Measurements from ENCODE around the gene CD226. TPM values are rescaled to one million over a fixed set of nuclear protein-coding genes. Genes with fewer than 3 reads are reported as not detected.

Gene CD226
- total and polyA plus RNA-seq, 2 of the 13 experiments (the other 11 are each of a cell fraction or from before 2014, with no cell fraction given): 0.13 to 0.77 TPM

DNA sequence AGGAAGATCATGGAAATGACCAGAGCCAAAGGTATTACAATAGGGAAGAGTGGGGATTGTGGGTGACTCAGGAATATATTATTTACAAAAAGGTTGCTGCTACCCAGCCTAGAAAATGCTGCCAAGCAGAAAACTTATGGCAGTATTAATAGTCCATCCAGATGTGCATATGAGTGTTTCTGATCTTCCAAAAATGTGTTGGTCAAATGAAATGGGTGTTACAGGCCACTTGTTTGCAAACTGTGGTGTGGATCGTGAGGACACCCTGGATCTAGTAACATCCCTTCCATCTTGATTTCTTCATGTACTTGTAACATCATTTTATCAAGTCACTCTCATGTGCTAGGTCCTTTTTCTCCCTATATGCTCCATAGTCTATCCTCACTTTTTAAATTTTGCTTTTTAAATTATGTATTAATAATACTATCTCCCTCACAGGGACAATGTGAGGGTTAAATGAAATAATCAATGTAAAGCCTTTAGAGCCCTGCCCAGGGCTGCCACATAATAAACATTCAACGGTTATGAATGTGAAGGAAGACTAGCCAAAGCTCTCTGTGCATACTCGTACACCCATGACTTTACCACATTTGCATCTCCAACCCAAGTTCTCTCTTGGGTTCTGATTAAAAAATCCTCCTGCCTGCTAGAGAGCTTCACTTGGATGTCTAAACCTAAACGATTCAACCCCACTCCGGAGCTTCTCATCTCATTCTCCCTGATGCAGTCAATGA is 18.5 kb downstream of the CD226 start:
- BruUV-seq (replicated peaks): no TSS peak
- Histone ChIP-seq H3K36me3 (replicated peaks in 1 of 2; ENCODE audit: control insufficient read depth in 1 of 2, insufficient read depth in 2 of 2, low read length in 2 of 2) (no peaks in the 10 kb centered on the region), H4K20me1 (ENCODE audit: insufficient read depth, low read length) (no peaks in the 10 kb centered on the region), H3K9ac (ENCODE audit: insufficient read depth, low read depth, low read length) (no peak overlapping the region), H3K4me3 (replicated peaks in 1 of 3; ENCODE audit: insufficient read depth in 1 of 3, low read depth in 2 of 3, low read length in 3 of 3) (no peak overlapping the region), H3K4me1 (ENCODE audit: insufficient read depth, low read length) (peaks cover 11% of the 10 kb centered on the region; the same call in 1 of the 2 replicates), H3K79me2 (ENCODE audit: insufficient read depth, low read length) (no peaks in the 10 kb centered on the region), H3K27me3 (ENCODE audit: control insufficient read depth in 1 of 2, insufficient read depth in 2 of 2, low read length in 2 of 2) (no peaks in the 10 kb centered on the region), H2AFZ (ENCODE audit: low read length) (no peak overlapping the region), H3K27ac (ENCODE audit: extremely low read length, insufficient read depth, low read length) (no peak overlapping the region), H3K9me3 (ENCODE audit: low read length) (no peaks in the 10 kb centered on the region), H3K4me2 (ENCODE audit: low read depth, low read length) (no peak overlapping the region)
- DNase-seq (ENCODE audit: low spot score): no peak
- no peak for FAIRE-seq
- no peak for ATAC-seq
- ChIA-PET POLR2A (no interaction called here), CTCF (ENCODE audit: low intra/inter-chr PET ratio, low total read pairs) (no interaction called here)
- no peak for TF ChIP-seq RBM39 (IDR thresholded peaks at IDR 0.05; ENCODE audit: low read depth, low read length, poor library complexity, severe bottlenecking)
- TF ChIP-seq HOXA3 (CRISPR knock-in tag; IDR thresholded peaks at IDR 0.05): no peak
- TF ChIP-seq SOX13 (IDR thresholded peaks at IDR 0.05): no peak
- no peak for TF ChIP-seq SOX13 (CRISPR knock-in tag; conservative IDR thresholded peaks at IDR 0.05 in 1 of 2, IDR thresholded peaks at IDR 0.05 in 1 of 2)
- no peak for TF ChIP-seq ETV5 (CRISPR knock-in tag; IDR thresholded peaks at IDR 0.05; ENCODE audit: borderline replicate concordance)
- intact Hi-C loops (cut with micrococcal nuclease; ENCODE audit: unreplicated experiment) (no loop called here), in situ Hi-C loops (cut with HindIII; ENCODE audit: extremely low pct_ligation_motif_present, low pct_unique_long_range_greater_than_20kb) (no loop called here)
- 92% methylated on average over 5 of the region's 5 CpGs for WGBS (ENCODE audit: low lambda C conversion rate)

DNA sequence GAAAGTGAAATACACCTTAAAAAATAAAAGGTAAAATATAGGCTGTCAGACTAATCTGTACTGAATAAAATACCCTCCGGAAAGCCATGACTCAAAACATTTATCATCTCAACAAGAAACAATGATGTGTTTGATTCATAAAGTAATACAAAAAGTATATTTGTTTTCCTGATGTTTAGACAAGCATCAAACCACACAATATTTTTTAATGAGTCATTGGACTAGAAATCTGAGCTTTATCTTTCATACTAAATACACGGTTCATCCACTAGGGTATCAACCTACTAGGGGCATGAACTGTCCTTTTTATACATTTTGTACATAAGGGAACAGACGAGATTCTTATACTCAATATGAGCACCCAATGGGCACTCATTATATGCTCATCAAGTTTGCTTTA is 31.3 kb downstream of the CD226 start:
- CTCF ChIA-PET (ENCODE audit: low intra/inter-chr PET ratio, low total read pairs): no interaction called here
- 83% methylated on average over 3 of the region's 3 CpGs for WGBS (ENCODE audit: low lambda C conversion rate)
- H3K4me3 ChIP-seq (replicated peaks in 1 of 3; ENCODE audit: insufficient read depth in 1 of 3, low read depth in 2 of 3, low read length in 3 of 3): no peak overlapping the region
- ATAC-seq: no peak
- H3K36me3 ChIP-seq (replicated peaks in 1 of 2; ENCODE audit: control insufficient read depth in 1 of 2, insufficient read depth in 2 of 2, low read length in 2 of 2): no peaks in the 10 kb centered on the region
- in situ Hi-C loops (cut with HindIII; ENCODE audit: extremely low pct_ligation_motif_present, low pct_unique_long_range_greater_than_20kb) (no loop called here), intact Hi-C loops (cut with micrococcal nuclease; ENCODE audit: unreplicated experiment) (no loop called here)
- no TSS peak for BruUV-seq (replicated peaks)
- H3K9ac ChIP-seq (ENCODE audit: insufficient read depth, low read depth, low read length): no peak overlapping the region
- H3K79me2 ChIP-seq (ENCODE audit: insufficient read depth, low read length): no peaks in the 10 kb centered on the region
- no peak for FAIRE-seq
- no peaks in the 10 kb centered on the region for H3K9me3 ChIP-seq (ENCODE audit: low read length)
- peaks cover 18% of the 10 kb centered on the region for H3K4me1 ChIP-seq (ENCODE audit: insufficient read depth, low read length)
- H3K27ac ChIP-seq (ENCODE audit: extremely low read length, insufficient read depth, low read length): no peak overlapping the region
- H3K27me3 ChIP-seq (ENCODE audit: control insufficient read depth in 1 of 2, insufficient read depth in 2 of 2, low read length in 2 of 2): no peaks in the 10 kb centered on the region
- no peak for DNase-seq (ENCODE audit: low spot score)
- POLR2A ChIA-PET: no interaction called here
- no peak overlapping the region for H3K4me2 ChIP-seq (ENCODE audit: low read depth, low read length)
- H2AFZ ChIP-seq (ENCODE audit: low read length): no peak overlapping the region
- no peaks in the 10 kb centered on the region for H4K20me1 ChIP-seq (ENCODE audit: insufficient read depth, low read length)
- TF ChIP-seq KMT2B (CRISPR knock-in tag; IDR thresholded peaks at IDR 0.05): no peak
- no peak for TF ChIP-seq PAWR (CRISPR knock-in tag; IDR thresholded peaks at IDR 0.05; ENCODE audit: borderline replicate concordance)
- no peak for TF ChIP-seq ZNF44 (CRISPR knock-in tag; IDR thresholded peaks at IDR 0.05)
- TF ChIP-seq ZNF543 (CRISPR knock-in tag; IDR thresholded peaks at IDR 0.05): no peak
- no peak for TF ChIP-seq REXO4 (CRISPR knock-in tag; IDR thresholded peaks at IDR 0.05; ENCODE audit: borderline replicate concordance)
- TF ChIP-seq KDM4B (CRISPR knock-in tag; IDR thresholded peaks at IDR 0.05): no peak
- TF ChIP-seq ZNF30 (CRISPR knock-in tag; IDR thresholded peaks at IDR 0.05): no peak
- TF ChIP-seq TP53 (CRISPR knock-in tag; conservative IDR thresholded peaks at IDR 0.05): no peak
- TF ChIP-seq, protein P1, sequence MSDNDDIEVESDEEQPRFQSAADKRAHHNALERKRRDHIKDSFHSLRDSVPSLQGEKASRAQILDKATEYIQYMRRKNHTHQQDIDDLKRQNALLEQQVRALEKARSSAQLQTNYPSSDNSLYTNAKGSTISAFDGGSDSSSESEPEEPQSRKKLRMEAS (IDR thresholded peaks at IDR 0.05): no peak
- no peak for TF ChIP-seq HMGA1 (CRISPR knock-in tag; conservative IDR thresholded peaks at IDR 0.05)
- TF ChIP-seq MBNL3 (CRISPR knock-in tag; conservative IDR thresholded peaks at IDR 0.05): no peak
- TF ChIP-seq, protein P2, sequence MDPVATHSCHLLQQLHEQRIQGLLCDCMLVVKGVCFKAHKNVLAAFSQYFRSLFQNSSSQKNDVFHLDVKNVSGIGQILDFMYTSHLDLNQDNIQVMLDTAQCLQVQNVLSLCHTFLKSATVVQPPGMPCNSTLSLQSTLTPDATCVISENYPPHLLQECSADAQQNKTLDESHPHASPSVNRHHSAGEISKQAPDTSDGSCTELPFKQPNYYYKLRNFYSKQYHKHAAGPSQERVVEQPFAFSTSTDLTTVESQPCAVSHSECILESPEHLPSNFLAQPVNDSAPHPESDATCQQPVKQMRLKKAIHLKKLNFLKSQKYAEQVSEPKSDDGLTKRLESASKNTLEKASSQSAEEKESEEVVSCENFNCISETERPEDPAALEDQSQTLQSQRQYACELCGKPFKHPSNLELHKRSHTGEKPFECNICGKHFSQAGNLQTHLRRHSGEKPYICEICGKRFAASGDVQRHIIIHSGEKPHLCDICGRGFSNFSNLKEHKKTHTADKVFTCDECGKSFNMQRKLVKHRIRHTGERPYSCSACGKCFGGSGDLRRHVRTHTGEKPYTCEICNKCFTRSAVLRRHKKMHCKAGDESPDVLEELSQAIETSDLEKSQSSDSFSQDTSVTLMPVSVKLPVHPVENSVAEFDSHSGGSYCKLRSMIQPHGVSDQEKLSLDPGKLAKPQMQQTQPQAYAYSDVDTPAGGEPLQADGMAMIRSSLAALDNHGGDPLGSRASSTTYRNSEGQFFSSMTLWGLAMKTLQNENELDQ (CRISPR knock-in tag; IDR thresholded peaks at IDR 0.05; ENCODE audit: borderline replicate concordance): no peak
